GM12878 (cell line): Measurements from ENCODE around the gene WHAMM. TPM values are rescaled to one million over a fixed set of nuclear protein-coding genes. Genes with fewer than 3 reads are reported as not detected.

Experiments used
- ATAC-seq: fragments of 200-7000 bp; cut with Tn5 transposase; 3 replicates; pipeline ENCODE4 v1.9.1; 2020; ENCODE audit warnings: mild to moderate bottlenecking, moderate library complexity
- BruUV-seq: library from RNA; stranded (reverse); fragments of 400-500 nt; replicated peaks from 2 replicates; lab custom pipeline; 2021; lab: Mats Ljungman, UMichigan
- CTCF ChIA-PET: fragments of 300-600 bp; sonication (Branson Sonifier 250); formaldehyde crosslinking; extraction: SDS; loops from one replicate; lab custom pipeline; 2021; ENCODE audit warnings: inconsistent platforms; lab: Yijun Ruan, JAX
- POLR2A ChIA-PET: fragments of 350-600 bp; formaldehyde crosslinking; extraction: SDS; loops from one replicate; lab custom pipeline; 2021; ENCODE audit warnings: inconsistent platforms; lab: Charles Lee
- RAD21 ChIA-PET: fragments of 300-600 bp; sonication (Branson Sonifier 250); formaldehyde crosslinking; loops from one replicate; lab custom pipeline; 2023; ENCODE audit warnings: antibody characterized with exemption; ENCODE audit not compliant: unreplicated experiment; lab: Charles Lee
- SMC1A ChIA-PET: fragments of 300-600 bp; sonication (Branson Sonifier 250); formaldehyde crosslinking; loops from one replicate; lab custom pipeline; 2023; ENCODE audit not compliant: unreplicated experiment, uncharacterized antibody; lab: Charles Lee
- DNase-seq: peaks from one replicate; pipeline ENCODE4 v3.0.0-alpha.2; 2011; ENCODE audit warnings: low read depth, low spot score
- FAIRE-seq: peaks from 3 replicates; lab custom pipeline; 2011; peaks lifted over from hg19 to GRCh38; lab: Jason Lieb, UNC
- H2AFZ ChIP-seq: 2 replicates; pipeline ENCODE4 v1.6.0; 2011; ENCODE audit warnings: low read depth, low read length, control low read depth; ENCODE audit not compliant: control insufficient read depth
- H3K27ac ChIP-seq: 2 replicates; pipeline ENCODE4 v1.5.1; 2011; ENCODE audit warnings: control low read depth; ENCODE audit not compliant: control insufficient read depth, insufficient read depth
- H3K27me3 ChIP-seq, 2 experiments: replicated peaks in 1 of 2; 2 replicates each; pipeline versions ENCODE4 v1.6.0 to v1.6.1; 2011; ENCODE audit warnings: low read length in 1 of 2; ENCODE audit not compliant: control insufficient read depth in 2 of 2, insufficient read depth in 2 of 2
- H3K36me3 ChIP-seq, 2 experiments: 2 replicates each; pipeline ENCODE4 v1.5.1; 2011; ENCODE audit warnings: low read length in 1 of 2; ENCODE audit not compliant: control insufficient read depth in 2 of 2, insufficient read depth in 2 of 2
- H3K4me1 ChIP-seq: 2 replicates; pipeline ENCODE4 v1.6.1; 2011; ENCODE audit warnings: mild to moderate bottlenecking, low read length, moderate library complexity, mixed read lengths; ENCODE audit not compliant: control insufficient read depth, insufficient read depth
- H3K4me2 ChIP-seq: 2 replicates; pipeline ENCODE4 v1.6.0; 2011; ENCODE audit warnings: control low read depth; ENCODE audit not compliant: control insufficient read depth, insufficient read depth
- H3K4me3 ChIP-seq: fragments of 200-600 bp; sonication (generic); 2 replicates; pipeline ENCODE4 v1.5.1; 2016
- H3K79me2 ChIP-seq: 2 replicates; pipeline ENCODE4 v1.6.0; 2011; ENCODE audit warnings: low read length; ENCODE audit not compliant: control insufficient read depth, insufficient read depth
- H3K9ac ChIP-seq: 2 replicates; pipeline ENCODE4 v1.8.0; 2011; ENCODE audit warnings: low read length, control low read depth, mixed read lengths; ENCODE audit not compliant: control insufficient read depth, insufficient read depth
- H3K9me3 ChIP-seq: replicated peaks from 3 replicates; pipeline ENCODE4 v1.5.1; 2011; ENCODE audit warnings: mild to moderate bottlenecking, low read length; ENCODE audit not compliant: control insufficient read depth, insufficient read depth
- H4K20me1 ChIP-seq: 2 replicates; pipeline ENCODE4 v1.6.0; 2011; ENCODE audit not compliant: control insufficient read depth, insufficient read depth
- ATF3 ChIP-seq: IDR thresholded peaks from 2 replicates; pipeline ENCODE4 v1.6.1; 2011; ENCODE audit warnings: low read depth, mild to moderate bottlenecking, low read length, moderate library complexity, borderline replicate concordance; ENCODE audit errors: extremely low read depth
- CEBPZ ChIP-seq: fragments of 150-350 bp; IDR thresholded peaks from 2 replicates; pipeline ENCODE4 v1.6.1; 2016; ENCODE audit warnings: low read depth, low read length
- EGR1 ChIP-seq, 2 experiments: IDR thresholded peaks; 1 replicate in 1 of 2; 2 replicates in 1 of 2; pipeline ENCODE4 v1.6.1; 2011 to 2012; ENCODE audit warnings: low read depth in 2 of 2, low read length in 2 of 2, borderline replicate concordance in 1 of 2, mild to moderate bottlenecking in 1 of 2, moderate library complexity in 1 of 2
- HDAC6 ChIP-seq: fragments of 200-600 bp; sonication (generic); IDR thresholded peaks from one replicate; pipeline ENCODE4 v1.8.0; 2017; ENCODE audit warnings: antibody characterized with exemption; ENCODE audit not compliant: unreplicated experiment
- HSF1 ChIP-seq: fragments of 150-350 bp; IDR thresholded peaks from 2 replicates; pipeline ENCODE4 v1.6.1; 2014; ENCODE audit warnings: mild to moderate bottlenecking, low read depth, low read length
- KAT2A ChIP-seq: conservative IDR thresholded peaks from 2 replicates; pipeline ENCODE4 v1.6.1; 2011; ENCODE audit warnings: low read depth, low read length; ENCODE audit not compliant: control insufficient read depth
- KDM1A ChIP-seq: fragments of 200-600 bp; sonication (generic); IDR thresholded peaks from 2 replicates; pipeline ENCODE4 v1.6.1; 2016; ENCODE audit warnings: borderline replicate concordance
- NBN ChIP-seq: fragments of 450-650 bp; IDR thresholded peaks from 2 replicates; pipeline ENCODE4 v1.6.1; 2016
- NKRF ChIP-seq: fragments of 450-650 bp; conservative IDR thresholded peaks from 2 replicates; pipeline ENCODE4 v1.6.1; 2017; ENCODE audit warnings: mild to moderate bottlenecking, moderate library complexity
- PML ChIP-seq: IDR thresholded peaks from 2 replicates; pipeline ENCODE4 v1.6.1; 2012; ENCODE audit warnings: low read length, inconsistent platforms
- POLR2AphosphoS5 ChIP-seq: IDR thresholded peaks from 2 replicates; pipeline ENCODE4 v1.6.1; 2011; ENCODE audit warnings: mild to moderate bottlenecking, low read length, inconsistent platforms
- RELB ChIP-seq: fragments of 450-650 bp; IDR thresholded peaks from 2 replicates; pipeline ENCODE4 v1.6.1; 2017; ENCODE audit warnings: low read depth, mild to moderate bottlenecking, moderate library complexity
- ZNF217 ChIP-seq: fragments of 450-650 bp; IDR thresholded peaks from 2 replicates; pipeline ENCODE4 v1.6.1; 2017; ENCODE audit warnings: antibody characterized with exemption, mild to moderate bottlenecking
- ZNF384 ChIP-seq: IDR thresholded peaks from 2 replicates; pipeline ENCODE4 v1.6.1; 2012; ENCODE audit warnings: low read depth, mild to moderate bottlenecking, low read length, improper control_type of control experiment, borderline replicate concordance
- WGBS: methylation state at CpG from one replicate; pipeline ENCODE4 v1.1.6; 2016; ENCODE audit warnings: low lambda C conversion rate; ENCODE audit not compliant: insufficient replicate concordance, insufficient coverage; ENCODE audit errors: missing lambda C conversion rate; 5-methylcytosine and 5-hydroxymethylcytosine counted together
- in situ Hi-C: fragments of 300-500 bp; cut with MboI; formaldehyde crosslinking; loops from 9 replicates; pipeline ENCODE4 v1.14.3; 2018; ENCODE audit warnings: mixed read lengths
- intact Hi-C: fragments of 100-400 bp; cut with micrococcal nuclease; formaldehyde crosslinking; loops from one replicate; pipeline ENCODE4 v1.14.2; 2022; ENCODE audit not compliant: unreplicated experiment
- polyA plus RNA-seq, 11 experiments: library from polyadenylated mRNA; depleted of rRNA in 4 of 11; unstranded in 6 of 11; stranded (reverse) in 5 of 11; fragments of >200 nt; fragmentation: Nextera tagmentation in 4 of 11; fragmentation: Illumina TruSeq in 1 of 11; extraction: Ambion mirVana in 4 of 11; extraction: Trizol in 1 of 11; gene quantifications; 1 replicate in 1 of 11; 2 replicates in 10 of 11; pipeline versions ENCODE4 v1.2.1 to v1.2.3, GENCODE V29; 2011 to 2016; ENCODE audit warnings: inconsistent platforms in 2 of 11, missing spikeins in 2 of 11, low read depth in 1 of 11
- total RNA-seq, 4 experiments: library from RNA; depleted of rRNA in 3 of 4; stranded (reverse); fragments of >200 nt in 3 of 4; fragmentation: Illumina TruSeq in 1 of 4; extraction: Trizol in 1 of 4; gene quantifications; 2 replicates each; pipeline versions ENCODE4 v1.2.1 to v1.2.3, GENCODE V29; 2013 to 2021

WHAMM gene
- total and polyA plus RNA-seq, 10 of the 15 experiments (the other 5 are each of a cell fraction or from before 2014, with no cell fraction given): 0.87 to 6.7 (median 2.5) TPM

GRCh38 chr15:82856397-82857170 is 47.2 kb downstream of the WHAMM start:
- Histone ChIP-seq H3K9ac (no peak overlapping the region), H4K20me1 (no peaks in the 10 kb centered on the region), H2AFZ (no peak overlapping the region), H3K27me3 (no peaks in the 10 kb centered on the region), H3K4me1 (no peaks in the 10 kb centered on the region), H3K27ac (no peak overlapping the region), H3K9me3 (no peaks in the 10 kb centered on the region), H3K4me2 (no peak overlapping the region), H3K4me3 (no peak overlapping the region), H3K79me2 (no peaks in the 10 kb centered on the region), H3K36me3 (no peaks in the 10 kb centered on the region)
- BruUV-seq: no TSS peak
- ATAC-seq (no peak), FAIRE-seq (no peak), DNase-seq (no peak)
- POLR2A ChIA-PET: interaction anchor here (0.6 kb wide), 1 partner anchor 102 kb away, joined by 4 read pairs; no protein-coding TSS in a partner anchor
- in situ Hi-C loops: no loop called here
- SMC1A ChIA-PET: interaction anchor here (1.0 kb wide), 1 partner anchor 24 kb away, joined by 3 read pairs; no protein-coding TSS in a partner anchor
- intact Hi-C loops: no loop called here
- CTCF ChIA-PET: interaction anchor here (0.6 to 0.7 kb wide), 4 partner anchors 71 to 519 kb away, joined by 3 read pairs; no protein-coding TSS in a partner anchor
- WGBS: 64% methylated on average over 10 of the region's 10 CpGs
- RAD21 ChIA-PET: interaction anchor here (0.6 kb wide), 1 partner anchor 11 kb away, joined by 3 read pairs; no protein-coding TSS in a partner anchor
- TF ChIP-seq ATF3 (no peak), ZNF384 (no peak), RELB (no peak), EGR1 (IDR thresholded peaks at IDR 0.05; ENCODE audit: borderline replicate concordance in 1 of 2, low read depth in 2 of 2, low read length in 2 of 2) (no peak), POLR2AphosphoS5 (no peak), ZNF217 (no peak), PML (no peak), KAT2A (no peak), NBN (no peak), HSF1 (no peak), HDAC6 (no peak), KDM1A (no peak), CEBPZ (no peak), NKRF (no peak)
